WTC11 (cell line): ENCODE measurements around the gene PLD1.

ENCODE experiments used
- CTCF ChIP-seq: fragments of 200-600 bp; IDR thresholded peaks from 2 replicates; pipeline ENCODE4 v1.8.0; 2022; ENCODE audit warnings: antibody characterized with exemption
- ESRRA ChIP-seq: sonication (generic); formaldehyde crosslinking; IDR thresholded peaks from 2 replicates; pipeline ENCODE4 v1.8.1; 2022; ENCODE audit warnings: mild to moderate bottlenecking, missing genetic modification reagents, borderline replicate concordance
- FOXK1 ChIP-seq: sonication (generic); formaldehyde crosslinking; IDR thresholded peaks from 2 replicates; pipeline ENCODE4 v1.8.0; 2022; ENCODE audit warnings: mild to moderate bottlenecking, moderate library complexity, missing genetic modification reagents
- TF ChIP-seq, protein P1 (sequence below): sonication (generic); formaldehyde crosslinking; IDR thresholded peaks from 2 replicates; pipeline ENCODE4 v1.8.0; 2023; ENCODE audit warnings: missing genetic modification reagents, mild to moderate bottlenecking, borderline replicate concordance

GRCh38 chr3:171807129-171807675 is 3.1 kb downstream of the PLD1 start:
- TF ChIP-seq ESRRA (CRISPR knock-in tag), result no peak
- TF ChIP-seq CTCF, result no peak
- TF ChIP-seq FOXK1, result no peak
- TF ChIP-seq, protein P1, sequence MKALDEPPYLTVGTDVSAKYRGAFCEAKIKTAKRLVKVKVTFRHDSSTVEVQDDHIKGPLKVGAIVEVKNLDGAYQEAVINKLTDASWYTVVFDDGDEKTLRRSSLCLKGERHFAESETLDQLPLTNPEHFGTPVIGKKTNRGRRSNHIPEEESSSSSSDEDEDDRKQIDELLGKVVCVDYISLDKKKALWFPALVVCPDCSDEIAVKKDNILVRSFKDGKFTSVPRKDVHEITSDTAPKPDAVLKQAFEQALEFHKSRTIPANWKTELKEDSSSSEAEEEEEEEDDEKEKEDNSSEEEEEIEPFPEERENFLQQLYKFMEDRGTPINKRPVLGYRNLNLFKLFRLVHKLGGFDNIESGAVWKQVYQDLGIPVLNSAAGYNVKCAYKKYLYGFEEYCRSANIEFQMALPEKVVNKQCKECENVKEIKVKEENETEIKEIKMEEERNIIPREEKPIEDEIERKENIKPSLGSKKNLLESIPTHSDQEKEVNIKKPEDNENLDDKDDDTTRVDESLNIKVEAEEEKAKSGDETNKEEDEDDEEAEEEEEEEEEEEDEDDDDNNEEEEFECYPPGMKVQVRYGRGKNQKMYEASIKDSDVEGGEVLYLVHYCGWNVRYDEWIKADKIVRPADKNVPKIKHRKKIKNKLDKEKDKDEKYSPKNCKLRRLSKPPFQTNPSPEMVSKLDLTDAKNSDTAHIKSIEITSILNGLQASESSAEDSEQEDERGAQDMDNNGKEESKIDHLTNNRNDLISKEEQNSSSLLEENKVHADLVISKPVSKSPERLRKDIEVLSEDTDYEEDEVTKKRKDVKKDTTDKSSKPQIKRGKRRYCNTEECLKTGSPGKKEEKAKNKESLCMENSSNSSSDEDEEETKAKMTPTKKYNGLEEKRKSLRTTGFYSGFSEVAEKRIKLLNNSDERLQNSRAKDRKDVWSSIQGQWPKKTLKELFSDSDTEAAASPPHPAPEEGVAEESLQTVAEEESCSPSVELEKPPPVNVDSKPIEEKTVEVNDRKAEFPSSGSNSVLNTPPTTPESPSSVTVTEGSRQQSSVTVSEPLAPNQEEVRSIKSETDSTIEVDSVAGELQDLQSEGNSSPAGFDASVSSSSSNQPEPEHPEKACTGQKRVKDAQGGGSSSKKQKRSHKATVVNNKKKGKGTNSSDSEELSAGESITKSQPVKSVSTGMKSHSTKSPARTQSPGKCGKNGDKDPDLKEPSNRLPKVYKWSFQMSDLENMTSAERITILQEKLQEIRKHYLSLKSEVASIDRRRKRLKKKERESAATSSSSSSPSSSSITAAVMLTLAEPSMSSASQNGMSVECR (CRISPR knock-in tag), result no peak
